GM19099 (cell line): Measurements from ENCODE around the gene KLF16.

Experiments
- POLR2A ChIP-seq: IDR thresholded peaks from 3 replicates; pipeline ENCODE4 v1.6.1; 2011; ENCODE audit warnings: low read depth; ENCODE audit not compliant: insufficient read length; ENCODE audit errors: extremely low read depth

The KLF16 gene

DNA sequence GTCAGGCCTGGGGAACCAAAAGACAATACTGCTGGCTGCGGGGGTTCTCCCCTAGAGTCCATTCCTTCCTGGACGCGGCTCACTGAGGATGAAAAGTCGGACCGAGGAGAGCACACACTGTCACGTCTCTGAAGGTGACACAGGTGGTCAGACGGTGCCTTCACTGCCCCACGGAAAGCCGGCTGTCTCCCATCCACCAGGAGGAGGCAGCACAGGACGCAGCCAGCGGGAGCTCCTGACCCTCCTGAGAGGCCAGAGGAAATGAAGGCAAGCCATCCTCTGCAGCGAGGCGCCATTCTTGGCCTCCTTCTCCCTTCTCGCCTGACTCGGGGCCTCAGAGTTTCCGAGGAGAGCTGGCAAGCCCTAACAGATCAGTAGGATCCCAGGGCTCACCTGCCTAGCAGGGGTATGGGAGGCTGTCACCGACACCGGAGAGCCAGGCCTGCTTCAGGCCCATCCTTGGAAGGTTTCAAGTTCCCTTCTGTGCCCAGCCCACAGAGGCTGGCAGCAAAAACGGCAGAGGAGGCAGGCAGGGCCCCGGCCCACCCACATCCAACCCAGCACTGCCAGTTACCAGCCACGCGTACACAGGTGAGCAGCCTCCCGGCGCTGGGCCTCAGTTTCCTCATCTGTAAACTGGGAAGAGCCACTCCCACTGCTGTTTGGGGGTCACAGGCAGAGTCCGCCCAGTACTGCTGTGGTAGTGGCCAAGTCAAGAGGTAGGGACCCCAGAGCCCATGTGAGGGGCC lies 19.6 kb downstream of the KLF16 start:
- no peak for TF ChIP-seq POLR2A

DNA sequence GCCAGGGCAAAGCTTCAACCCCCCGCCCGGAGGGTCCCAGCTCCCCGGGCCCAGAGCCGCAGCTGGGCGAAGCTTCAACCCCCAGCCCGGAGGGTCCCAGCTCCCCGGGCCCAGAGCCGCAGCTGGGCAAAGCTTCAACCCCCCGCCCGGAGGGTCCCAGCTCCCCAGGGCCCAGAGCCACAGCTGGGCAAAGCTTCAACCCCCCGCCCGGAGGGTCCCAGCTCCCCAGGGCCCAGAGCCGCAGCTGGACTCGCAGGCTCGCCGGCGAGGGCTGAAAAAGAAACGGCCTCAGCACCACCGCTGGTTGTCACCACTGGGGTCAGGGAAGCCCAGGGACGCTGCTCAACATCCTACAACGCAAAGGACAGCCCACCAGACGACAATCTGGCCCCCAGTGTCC lies 20.3 kb downstream of the KLF16 start:
- no peak for TF ChIP-seq POLR2A

DNA sequence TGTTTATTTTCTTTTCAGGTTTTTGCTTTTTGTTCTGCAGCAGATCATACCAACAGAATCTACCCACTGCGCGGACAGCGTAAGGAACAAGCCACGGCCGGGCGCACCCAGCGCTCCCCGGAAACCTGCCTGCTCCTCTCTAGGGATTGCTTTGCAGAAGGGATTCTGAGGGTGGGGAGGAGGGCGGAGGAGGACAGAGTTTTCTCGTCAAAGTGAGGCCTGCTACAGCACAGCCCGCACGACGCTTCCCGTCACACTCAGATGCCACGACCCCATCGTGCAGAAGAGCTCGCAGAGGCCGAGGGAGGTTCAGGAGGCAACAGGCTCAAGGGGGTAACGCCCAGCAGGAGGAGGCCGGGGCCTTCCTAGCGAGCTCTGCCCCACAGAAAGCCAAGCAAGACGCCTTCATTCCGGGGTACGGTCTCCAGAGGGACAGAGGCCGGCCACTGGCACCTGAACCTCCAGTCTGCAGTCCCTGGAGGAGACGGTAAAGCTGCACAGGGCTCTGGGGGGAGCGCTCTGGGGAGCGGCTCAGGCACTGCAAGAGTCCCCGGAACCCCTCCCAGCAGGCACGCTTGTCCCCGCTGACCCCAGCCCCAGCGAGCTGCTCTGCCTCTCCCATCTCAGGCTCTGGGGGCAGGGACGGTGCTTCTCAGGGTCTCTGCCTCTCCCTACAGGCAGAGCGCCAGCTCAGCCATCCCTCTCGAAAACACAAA lies 22.0 kb downstream of the KLF16 start:
- TF ChIP-seq POLR2A: no peak

DNA sequence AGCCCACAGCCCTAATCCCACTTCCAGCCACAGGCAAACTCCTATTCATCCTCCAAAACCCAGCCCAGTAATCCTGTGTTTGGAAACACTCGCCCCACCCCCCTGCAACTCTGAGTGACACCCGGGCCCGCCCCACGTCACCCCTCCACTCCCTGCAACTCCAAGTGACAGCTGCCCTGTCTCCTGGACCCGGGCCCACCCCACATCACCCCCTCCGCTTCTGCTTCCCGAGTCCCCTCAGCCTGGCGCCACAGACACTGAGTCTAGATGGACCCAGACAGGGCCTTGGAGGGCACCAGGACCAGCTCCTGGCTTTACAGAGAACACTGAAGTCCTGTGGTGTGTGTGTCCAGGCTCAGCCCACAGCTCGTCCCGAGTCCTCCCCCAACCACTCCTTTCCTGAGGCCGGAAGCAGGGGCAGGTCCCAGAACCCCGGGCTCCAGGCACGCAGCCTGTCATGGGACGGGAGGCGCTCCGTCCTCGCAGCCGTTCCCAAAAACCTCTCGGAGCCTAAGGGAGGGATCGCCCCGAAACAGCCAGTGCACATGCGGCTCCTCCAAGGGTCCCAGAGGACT lies 22.8 kb downstream of the KLF16 start:
- TF ChIP-seq POLR2A: no peak

DNA sequence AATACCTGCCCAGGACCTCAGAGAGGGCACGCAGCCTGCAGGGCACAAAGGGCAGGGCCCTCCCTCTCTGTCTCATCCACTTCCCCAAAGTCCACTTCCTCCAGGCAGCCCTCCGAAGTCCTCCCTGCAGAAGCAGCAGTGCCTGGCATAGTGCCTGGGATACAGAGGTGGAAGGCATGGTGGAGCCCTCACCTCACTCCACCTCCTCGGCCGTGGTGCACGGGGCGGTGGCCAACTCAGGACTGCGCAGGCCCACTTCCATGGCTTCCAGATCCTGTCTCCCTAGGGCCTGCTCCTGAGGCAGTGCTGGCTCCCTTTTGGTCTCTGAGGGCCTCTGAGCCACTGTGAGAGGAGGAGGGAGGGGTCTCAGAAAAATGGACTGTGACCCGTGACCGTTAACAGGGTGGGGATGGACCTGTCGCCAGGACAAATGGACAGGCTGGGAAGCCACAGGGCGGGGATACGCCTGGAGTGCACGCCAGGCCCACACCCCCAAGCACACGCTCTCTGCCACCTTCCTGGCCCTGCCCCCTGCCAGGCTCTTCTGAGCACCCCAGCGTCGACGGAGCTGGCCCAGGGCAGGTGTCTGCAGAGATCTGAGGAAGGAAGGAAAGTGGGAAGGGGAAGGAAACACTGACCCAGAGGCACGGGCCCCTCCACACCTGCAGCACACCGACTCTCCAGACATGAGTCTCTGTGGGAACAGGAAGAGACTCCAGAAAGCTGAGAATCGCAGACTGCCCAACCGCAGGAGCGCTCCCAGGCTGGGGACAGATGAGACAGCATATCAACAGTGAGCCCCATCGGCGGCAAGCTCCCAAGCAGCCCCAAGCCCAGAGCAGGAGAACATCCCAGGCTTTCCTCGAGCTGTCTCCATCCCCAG lies 23.5 kb downstream of the KLF16 start:
- TF ChIP-seq POLR2A: no peak

DNA sequence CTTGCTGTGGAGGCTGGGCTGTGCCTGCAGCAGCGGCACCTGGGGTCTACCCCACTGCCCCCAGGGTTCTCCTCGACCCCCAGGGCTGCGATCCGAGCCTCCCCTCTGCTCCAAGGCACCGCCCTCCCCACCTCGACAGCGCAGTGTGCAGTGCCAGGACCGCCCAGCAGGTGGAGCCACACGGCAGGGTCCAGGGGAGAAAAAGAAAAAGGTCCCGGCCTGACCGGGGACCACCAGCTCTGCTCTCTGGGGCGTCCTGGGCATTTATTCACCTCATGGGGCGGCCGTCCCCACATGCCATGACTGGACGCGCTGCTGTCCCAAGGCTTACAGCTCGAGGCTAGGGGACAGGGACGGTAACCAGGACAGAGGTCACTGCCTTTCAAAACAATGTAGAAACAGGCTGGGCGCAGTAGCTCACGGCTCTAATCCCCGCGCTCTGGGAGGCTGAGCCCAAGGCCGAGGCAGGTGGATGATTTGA lies 25.7 kb downstream of the KLF16 start:
- no peak for TF ChIP-seq POLR2A

DNA sequence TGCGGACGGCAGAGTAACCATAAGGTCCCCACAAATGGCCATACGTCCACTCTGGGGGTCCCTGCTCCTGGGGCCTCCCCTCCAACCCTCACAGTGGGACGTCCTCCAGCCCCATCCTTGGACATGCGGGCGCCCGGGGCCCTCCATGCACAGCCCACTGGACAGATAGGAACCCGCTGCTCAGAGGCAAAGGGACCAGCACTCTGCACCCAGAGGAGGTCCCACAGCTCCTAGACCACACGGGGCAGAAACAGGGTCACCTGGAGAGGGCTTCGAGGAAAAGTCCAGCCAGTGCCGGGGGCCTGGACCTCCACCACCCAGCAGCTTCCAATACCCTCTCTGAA lies 26.2 kb downstream of the KLF16 start:
- TF ChIP-seq POLR2A: no peak

DNA sequence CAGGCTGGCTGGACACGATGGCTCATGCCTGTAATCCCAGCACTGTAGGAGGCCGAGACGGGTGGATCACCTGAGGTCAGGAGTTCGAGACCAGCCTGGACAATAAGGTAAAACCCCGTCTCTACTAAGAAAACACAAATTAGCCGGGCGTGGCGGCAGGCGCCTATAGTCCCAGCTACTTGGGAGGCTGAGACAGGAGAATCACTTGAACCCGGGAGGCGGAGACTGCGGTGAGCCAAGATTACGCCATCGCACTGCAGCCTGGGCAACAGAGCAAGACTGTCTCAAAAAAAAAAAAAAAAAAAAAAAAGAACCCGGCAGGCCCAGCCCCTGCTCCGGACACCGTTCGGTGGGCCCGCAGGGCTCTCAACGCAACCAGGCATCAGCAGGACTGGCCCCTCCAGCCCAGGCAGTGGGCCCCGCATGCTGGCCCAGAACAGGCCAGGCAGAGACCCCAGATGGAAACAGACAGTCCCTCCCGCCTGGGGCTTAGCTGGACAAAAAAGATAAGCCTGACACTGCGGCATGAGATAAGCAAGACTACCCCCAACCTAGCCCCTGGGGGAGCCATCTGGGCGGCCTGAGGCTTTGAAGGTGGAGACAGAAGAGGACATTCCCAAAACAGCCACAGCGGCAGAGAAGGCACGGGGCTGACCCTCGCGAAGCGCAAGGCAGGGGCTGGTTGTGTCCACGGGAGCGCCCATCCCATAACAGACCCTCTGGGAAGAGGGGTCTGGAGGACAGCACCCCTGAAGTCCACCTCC lies 26.7 kb downstream of the KLF16 start:
- no peak for TF ChIP-seq POLR2A

DNA sequence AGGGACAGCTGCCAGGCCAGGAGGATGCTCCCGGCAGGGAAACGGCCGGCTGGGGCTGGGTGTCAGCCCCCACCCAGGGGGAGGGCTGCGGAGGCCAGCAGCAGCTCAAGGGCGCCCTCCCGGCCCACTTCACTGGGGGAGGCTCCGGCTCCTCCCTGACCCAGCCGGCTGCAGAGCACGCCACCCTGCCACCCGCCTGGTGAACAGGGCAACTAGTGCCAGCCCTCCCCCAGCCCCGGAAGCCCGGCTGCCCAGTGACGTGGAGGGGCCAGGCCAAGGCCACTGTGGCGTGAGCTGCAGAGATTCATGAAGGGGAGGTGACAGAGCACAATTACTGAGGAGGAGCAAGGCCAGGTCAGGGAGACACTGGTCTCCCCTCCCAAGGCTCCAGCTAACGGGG lies 29.8 kb downstream of the KLF16 start:
- no peak for TF ChIP-seq POLR2A

DNA sequence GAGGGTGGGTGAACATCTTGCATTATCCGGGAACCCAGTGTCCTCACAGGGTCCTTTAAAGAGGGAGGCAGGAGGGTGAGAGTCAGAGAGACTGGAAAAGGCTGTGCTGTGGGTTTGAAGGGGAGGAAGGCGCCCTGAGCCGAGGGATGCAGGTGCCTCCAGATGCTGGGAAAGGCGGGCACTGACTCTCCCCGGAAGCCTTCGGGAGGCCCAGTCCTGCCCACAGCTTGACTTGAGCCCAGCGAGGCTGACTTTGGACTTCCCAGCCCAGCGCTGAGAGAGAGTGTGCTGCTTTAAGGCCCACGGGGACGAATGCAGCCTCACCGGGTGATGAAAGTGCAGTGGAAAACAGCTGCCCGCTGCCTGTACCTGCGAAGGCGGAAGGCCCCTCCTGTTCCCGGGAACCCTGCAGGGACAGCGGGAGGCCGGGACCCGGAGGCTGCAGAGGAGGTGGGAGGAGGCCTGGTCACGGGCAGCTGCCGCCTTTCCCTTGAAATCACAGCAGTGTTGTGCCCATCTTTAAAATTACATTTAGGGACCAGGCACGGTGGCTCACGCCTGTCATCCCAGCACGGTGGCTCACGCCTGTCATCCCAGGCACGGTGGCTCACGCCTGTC lies 31.2 kb downstream of the KLF16 start:
- no peak for TF ChIP-seq POLR2A

DNA sequence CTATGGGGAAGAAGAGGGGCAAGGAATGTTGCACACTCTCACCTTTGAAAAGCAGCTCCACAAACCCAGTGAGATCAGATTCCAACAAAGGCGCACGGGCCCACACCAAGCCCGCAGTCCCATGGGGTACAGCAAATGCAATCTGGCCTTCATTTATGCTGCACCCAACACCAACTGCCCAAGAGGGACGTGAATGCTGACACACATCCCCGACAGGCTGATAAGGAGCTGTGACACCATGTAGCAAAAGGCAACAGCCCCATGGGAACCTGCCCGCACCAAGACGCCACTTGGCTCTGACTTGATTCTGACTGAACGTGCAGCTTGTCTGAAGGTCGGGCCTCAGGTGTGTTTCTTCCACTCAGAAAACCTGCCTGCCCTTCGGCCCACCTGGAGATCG lies 32.4 kb downstream of the KLF16 start:
- no peak for TF ChIP-seq POLR2A

DNA sequence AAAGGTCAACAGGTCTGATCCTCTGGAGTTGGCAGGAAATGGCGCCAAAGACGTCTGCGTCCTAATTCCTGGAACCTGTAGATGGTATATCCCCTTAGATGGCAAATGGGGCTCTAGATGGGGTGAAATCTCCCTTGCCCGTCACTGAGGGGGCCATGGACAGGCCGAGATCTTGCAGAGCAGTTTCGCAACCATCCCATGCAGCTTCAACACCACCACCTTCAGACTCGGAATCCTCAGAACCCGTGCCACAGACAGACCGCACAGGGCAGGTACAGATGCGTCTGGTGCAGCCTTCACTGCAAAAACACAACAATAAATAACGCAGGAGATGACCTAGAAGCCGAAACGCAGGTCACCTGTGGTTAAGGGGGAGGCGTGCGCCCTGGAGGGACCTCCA lies 32.8 kb downstream of the KLF16 start:
- TF ChIP-seq POLR2A: no peak

DNA sequence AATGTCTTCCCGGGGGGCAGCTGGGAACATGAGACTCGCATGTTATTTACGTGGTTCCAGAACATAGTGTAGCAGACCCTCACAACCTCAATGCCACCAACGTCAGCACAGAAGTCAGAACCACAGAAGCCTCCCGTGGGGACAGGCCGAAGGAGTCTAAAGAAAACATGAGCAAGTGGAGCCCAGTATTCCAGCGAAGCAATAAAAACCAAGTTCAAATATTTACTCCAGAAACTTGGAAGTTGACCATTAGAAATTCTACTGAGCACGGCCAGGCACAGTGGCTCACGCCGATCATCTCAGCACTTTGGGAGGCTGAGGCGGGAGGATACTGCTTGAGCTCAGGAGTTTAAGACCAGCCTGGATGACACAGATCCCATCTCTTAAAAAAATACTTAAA lies 33.4 kb downstream of the KLF16 start:
- TF ChIP-seq POLR2A: no peak
